Activated CD4-positive, alpha-beta T cell treated with anti-CD3 and anti-CD28 coated beads, Interleukin-2, amount 50 U/mL, for 4 hours (primary cell): Measurements from ENCODE around the gene GRIK4.

ENCODE experiments used
- DNase-seq, 2 experiments: peaks; one replicate each; pipeline ENCODE4 v3.0.0-alpha.2; 2020

GRIK4 gene

DNA sequence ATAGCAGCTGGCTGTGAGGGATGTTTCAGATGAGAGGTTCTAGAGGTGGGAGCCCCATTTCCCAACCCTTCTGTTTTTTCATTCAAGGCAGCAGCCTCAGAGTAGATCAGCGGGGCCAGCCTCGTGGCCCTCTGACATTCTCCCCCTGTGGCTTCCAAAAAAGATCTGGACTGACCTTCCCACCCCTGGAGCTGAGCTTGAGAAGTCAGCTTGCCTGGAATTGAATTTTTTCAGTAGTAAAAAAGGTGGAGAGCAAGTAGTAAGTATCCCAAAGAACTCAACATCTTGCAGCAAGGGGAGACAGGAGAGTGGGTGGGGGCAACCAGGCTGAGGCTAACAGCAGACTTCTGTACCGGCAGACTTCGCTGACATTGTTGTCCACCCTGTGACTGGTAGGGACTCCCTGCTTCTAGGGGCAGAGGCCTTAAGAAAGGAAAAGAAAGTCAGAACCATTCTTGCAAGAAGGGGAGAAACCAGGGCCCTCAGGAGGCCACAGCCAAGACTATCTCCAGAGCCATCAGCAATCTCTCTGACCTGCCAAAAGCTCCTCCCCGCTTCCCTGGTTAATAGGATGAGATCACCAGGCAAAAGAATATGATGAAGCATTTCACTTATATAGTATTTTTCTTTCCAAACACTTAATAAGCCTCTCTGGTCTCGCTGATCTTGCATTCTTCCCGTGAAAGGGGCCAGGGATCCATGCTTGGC lies 2.0 kb upstream of the GRIK4 start:
- no peak for DNase-seq

DNA sequence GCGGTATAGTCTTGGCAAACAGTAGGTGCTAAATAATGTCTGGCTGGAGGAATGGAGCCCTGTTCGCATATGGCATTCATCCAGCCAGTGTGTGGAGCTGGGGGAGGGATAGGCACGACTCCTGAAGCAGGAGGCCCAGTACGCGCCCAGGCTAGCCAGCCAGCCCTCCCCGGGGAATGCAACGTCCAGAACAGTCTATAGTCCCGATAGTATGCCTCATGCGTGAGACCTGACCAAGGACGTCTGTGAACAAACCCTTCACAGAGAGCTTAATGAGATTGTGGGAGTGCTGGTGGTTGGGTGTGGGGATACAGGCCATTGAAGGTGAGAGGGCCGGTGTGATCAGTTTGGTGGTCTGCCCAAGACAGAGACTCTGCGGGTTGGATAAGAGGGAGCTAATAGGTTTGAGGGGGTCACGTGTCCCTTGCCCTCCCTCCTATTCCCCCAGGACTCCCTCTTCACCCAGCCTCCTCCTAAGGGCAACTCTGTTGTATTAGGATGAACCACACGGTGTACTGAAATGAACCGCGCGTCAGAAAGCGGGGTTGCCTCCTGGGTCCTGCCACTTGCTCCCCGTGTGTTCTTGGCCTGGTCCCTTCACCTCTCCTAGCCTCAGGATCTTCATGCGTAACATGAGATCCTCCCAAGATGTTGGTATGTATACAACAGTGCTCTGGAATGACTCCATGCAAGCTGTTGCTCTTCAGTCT lies 987 bp upstream of the GRIK4 start:
- DNase-seq, result no peak

DNA sequence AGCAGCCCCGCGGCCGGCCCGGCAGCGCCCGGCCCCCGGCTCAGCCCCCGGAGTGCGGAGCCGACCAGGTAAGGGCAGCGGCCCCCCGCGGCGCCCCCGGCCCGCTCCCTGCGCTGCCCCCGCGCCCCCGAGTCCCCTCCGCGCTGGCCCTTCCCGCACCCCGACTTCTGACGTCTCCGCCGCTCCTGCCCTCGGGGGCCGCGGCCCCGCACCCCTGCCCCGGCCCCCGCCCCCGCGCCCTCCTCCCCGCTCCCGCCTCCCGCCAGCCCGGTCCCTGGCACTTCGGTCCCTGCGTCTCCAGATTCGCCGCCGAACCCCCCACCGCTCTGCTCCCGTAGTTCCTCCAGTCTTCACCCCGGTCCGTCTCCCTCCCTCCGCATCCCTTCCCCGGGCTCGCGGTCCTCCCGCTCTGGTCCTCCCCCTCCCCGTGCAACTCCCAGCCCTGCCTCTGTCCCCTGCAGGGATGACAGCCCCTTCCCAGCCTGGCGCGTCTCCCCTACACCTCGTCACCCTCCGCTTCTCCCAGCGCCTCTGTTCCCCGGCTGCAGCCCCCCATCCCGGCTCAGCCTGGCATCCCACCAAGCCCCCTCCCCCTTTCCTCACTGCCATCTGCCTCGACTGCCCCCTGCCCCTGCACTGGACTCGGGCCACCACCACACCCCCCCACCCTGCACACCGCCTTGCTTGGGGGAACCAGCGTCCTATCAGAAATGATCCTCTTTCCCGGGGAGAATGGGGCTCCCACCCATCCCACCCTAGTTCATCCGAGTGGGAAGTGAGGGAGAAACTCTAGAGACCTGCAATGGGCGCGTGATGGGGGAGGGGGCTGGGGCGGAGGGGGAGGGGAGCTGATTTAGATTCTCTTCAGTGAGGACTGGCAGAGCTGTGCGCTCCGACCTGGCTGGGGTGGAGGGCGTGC lies 531 bp downstream of the GRIK4 start:
- DNase-seq, result no peak

DNA sequence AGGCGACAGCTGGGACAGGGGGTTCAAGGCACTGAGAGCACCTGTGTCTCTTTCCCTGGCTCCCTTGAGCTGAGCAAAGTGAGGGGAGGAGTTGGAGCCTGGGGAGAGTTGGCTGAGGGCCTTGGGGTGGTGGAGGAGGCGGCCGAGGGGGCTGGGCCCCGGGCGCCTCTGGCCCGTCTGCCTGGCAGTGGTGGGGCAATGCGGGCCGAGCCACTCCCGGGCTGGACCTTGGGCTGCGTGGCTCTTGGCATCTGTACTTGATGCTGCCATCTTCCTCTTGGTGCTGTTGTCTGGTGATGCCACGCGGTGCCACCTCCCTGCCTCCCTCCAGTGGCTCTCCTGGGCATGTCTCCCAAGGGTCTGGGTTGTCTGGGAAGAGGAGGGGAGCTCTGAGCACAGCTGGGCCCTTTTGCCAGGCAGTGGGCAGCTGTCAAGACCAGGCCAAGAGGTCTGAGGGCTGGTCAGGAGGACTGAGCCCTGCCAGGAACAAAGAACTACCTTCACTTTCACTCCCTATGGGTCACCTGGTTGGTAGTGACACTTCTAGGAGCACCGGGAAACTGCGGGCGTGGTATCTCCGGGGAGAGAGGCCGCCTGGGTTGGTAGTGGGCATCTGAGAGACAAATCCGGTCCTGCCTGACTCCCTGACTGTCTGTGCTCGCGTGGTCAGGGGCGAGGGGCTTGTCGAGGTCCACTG lies 1.3 kb downstream of the GRIK4 start:
- DNase-seq, result no peak

DNA sequence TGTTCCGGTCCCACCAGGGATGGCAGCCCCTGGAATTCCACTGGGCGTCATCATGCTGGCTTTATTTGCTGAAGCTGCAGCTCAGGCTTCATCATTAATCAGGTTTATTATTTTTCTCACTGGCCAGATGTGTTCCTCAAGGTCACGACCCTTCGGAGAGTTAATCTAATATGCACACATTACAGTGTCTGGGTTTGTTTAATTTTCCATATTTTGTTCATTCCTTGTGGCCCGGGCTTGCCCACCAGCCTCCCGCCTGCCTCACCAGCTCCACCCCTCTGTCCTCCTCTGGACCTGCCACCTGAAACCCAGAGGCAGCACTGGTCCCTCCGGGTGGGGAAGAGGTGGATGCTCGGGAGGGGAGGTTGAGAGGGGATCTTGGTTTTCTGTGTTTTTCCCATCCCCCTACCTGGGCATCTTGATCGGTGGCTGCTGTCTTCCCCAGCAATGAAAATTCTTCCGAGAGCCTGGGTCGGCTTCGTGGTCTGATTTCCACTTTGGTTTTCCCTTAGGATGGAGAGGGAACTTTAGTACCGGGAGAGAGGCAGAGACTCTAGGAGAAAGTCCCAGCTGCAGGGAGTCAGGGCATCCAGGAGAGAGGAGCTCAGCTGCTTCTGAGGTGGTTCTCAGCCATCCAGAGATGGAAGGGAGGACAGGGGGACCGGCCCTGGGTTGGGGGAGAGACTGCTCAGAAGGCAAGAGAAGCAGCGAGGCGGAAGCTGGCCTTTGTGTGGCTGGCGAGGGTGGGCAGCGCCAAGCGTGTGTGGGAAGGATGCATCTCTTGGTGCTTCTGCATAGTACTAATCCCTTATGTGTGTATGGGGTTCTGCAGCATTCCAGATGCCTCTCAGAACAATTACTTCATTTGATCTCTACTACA lies 2.1 kb downstream of the GRIK4 start:
- no peak for DNase-seq

DNA sequence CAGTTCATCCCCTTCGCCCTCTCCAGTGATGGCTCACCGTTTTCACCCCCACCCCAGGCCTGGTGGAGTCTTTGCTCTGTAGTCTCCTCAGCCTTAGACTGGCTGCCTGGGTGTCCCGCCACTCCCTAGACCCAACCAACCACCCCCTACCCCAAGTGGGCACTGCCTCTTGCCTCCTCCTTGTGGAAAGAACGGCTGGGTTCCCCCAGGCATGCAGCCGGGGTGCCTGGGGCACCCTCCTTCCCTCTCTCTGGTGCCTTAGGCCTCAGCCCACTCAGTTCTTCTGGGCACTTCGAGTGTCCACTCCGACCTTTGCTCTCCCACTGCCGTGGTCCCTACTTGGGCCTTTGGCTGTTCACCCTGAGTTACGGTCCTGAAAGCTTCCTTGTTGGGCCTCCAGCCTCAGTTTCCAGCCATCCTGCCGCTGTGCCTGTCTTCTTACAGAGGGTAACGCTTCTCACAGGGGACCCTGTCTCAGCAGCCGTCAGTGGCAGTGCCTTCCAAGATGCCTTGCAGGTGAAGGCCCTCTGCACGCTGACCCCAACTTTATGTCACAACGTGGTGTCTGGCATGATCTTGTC lies 3.1 kb downstream of the GRIK4 start:
- no peak for DNase-seq

DNA sequence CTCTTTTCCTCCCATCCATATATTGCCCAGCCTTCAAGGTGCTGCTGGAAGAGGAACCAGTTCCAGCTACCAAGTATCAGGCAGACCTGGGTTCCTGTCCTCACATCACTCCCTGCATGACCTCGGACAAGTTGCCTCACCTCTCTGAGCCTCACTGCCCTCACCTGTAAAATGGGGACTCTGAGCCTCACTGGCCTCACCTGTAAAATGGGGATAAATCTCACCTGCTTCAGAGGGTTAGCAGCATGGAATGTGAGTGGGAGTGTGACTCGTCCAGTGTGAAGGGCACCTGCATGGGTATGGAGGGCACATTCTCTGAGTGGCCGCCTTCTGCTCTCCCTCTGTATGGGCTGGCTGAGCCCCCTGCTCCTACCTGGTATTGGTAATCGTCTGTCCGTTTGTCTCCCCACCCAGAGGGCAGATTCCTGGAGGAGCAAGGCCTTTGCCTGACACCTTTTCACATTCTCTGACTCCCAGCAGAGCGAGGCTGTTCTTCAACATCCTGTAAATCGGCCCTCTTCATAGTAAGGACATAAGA lies 3.7 kb downstream of the GRIK4 start:
- no peak for DNase-seq

DNA sequence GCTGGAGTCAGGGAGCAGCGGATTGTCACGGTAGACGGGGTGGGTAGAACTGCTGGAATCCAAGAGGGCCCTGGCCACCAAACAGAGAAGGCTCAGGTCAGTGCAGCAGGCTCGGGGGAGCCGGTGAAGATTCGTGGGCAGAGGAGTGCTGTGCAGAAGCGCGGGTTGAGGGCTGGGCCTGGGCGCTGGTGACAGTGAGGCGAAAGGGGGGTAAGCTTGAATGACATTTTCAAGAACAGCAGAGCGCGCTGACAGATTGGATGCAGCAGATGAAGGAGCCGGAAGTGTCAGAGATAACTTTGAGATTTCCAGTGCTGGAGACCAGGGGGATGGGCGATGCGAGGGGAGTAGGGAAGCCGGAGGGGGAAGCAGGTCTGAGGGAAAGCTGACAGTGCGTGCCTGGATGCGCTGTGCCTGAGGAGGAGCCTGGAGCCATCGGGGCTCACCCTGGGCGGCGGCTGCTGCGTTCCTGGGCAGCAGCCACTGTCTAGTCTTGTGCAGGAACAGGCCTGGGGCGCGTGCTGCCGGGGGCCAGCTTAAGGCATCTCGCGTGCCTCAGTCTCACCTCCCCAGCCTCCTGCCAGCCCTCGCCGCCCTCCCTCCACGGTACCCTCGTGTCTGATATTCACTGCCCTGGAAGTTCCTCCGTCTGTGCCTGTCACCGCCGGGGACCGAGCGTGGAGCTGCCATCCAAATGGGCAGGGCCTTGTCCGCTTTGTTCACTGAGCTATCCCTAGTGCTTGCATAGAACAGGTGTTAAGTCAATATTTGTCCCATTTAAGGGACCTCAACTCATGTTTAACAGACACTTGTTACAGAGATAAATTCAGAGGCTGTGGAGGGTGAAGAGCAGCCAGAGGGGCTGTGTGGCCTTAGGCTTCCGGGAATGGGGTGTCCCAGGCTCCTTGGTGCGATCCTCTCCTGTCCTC lies 5.2 kb downstream of the GRIK4 start:
- DNase-seq, result no peak

DNA sequence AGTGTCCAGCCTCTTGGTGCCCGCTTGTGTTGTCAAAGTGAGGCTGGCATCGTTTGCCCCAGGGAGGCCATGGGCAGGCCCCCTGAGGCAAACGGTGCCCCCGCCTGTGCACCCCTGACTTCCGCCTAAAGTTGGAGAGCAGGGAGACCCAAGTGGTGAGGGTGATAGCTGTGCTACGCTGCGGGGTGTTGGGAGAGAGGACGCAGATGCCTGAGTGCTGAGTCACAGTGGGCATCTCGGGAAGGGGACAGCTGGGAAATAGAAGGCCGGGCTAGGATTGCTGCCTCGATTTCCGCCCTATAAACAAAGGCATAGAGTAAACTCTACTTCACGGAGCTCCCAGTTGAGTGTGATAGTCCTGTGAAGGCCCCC lies 5.8 kb downstream of the GRIK4 start:
- DNase-seq, result no peak

DNA sequence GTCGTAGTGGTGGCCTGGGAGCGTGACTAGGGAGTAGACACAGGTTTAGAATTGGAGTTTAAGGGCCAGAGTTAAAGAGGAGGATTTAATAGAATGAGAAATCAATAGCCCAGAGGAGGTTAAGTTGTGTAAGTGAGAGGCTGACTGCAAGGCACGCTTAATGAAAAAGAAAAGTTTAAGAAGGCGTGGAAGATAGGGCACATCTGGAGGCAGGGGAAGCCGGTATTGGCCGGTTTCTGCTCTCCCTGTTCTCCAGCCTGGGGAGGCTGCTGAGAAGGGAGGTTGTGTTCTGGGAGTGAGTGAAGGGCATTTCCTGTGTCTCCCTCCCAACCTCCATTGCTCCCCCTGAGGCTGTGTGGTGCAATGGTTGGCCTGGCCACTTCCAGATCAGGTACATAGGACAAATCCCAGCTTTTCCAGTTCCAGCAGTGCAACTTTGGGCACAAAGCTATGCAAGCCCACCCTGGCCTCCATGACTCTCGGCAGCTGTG lies 6.3 kb downstream of the GRIK4 start:
- no peak for DNase-seq

DNA sequence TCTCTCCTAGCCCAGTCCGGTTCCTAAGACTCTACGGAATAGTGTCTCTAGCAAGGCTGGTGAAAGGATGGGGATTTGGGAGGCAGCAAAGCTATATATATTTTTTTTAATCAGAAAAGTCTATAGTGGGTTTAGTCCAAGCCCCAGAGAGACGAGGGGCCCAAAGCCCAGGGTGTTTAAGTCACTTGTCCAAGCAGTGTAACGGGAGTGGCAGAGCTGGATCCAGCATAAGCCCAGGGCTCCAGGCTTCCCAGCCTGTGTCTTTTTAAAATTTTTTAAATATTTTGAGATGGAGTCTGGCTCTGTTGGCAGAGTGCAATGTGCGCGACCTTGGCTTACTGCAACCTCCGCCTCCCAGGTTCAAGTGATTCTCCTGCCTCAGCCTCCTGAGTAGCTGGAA lies 6.8 kb downstream of the GRIK4 start:
- DNase-seq, result no peak

DNA sequence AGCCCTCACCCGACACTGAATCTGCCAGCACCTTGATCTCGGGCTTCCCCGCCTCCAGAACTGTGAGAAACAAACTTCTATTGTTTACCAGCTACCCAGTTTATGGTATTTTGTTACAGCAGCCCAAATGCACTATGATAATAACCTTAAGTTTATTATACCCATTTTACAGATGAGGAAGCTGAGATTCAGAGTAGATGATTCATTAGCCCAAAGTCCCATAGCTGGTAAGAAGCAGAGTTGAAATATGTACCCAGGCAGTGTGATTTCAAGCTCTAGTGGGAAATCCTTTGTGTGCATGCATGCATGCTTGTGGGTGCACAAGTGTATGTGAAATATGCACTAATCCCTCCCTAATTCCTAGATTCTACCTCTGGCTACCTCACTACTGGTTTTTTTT lies 7.9 kb downstream of the GRIK4 start:
- no peak for DNase-seq

DNA sequence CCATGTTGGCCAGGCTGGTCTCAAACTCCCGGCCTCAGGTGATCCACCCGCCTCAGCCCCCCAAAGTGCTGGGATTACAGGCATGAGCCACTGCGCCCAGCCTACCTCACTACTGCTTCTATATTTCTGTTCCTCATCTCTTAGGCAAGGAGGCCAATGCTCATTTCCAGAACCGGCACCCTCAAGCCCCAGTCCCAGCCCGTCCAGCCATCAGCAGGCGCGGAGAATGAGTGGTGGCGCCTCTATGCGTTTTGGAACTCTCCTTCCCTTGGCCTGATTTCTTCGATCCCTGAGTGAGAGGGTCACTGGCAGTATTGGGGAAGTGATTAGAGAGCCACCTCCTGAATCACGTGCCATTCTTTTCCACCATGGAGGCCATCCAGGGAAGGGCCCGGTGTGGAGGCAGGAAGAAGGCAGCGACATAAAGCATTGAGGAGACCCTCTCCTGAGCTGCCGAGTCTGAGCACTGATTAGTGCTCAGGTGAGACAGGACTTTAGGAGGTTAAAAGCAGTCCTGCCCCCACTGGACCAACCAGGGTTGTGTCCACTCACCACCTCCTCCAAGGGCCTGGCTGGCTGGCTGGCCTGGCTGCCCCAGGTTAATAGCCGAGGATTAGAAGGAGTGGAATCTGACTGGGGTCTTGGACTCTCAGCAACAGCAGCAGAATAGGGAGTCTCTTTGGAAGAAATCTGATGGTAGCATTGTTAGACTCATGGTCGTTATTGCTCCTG lies 8.7 kb downstream of the GRIK4 start:
- no peak for DNase-seq

DNA sequence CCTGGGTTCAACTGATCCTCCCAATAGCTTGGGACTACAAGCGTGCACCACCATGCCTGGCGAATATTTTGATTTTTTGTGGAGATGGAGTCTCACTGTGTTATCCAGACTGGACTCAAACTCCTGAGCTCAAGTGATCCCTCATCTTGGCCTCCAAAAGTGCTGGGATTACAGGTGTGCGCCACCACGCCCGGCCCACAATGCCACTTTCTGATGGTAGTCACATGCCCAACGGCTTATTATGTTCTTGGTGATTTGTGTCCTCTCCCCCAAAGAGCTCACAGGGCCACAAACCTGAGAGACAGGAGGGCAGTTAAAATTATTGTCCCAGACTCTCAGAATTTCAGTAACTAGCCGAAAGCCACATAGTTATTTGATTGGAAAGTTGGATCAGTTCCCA lies 9.6 kb downstream of the GRIK4 start:
- no peak for DNase-seq

DNA sequence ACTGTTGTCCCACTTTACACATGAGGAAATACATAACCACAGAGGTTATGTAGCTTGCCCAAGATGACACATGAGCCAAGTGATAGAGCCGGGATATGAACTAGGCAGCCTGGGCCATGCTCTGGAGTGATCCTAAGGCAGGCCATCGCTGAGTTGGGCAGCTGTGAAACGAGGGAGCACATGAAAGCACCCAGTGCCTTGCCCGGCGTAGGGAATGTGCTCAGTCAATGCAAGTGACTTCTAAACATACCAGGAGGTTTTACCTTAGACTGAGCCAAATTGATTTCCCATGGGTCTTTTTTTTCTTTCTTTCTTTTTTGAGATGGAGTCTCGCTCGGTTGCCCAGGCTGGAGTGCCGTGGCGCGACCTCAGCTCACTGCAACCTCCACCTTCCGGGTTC lies 10.5 kb downstream of the GRIK4 start:
- no peak for DNase-seq

DNA sequence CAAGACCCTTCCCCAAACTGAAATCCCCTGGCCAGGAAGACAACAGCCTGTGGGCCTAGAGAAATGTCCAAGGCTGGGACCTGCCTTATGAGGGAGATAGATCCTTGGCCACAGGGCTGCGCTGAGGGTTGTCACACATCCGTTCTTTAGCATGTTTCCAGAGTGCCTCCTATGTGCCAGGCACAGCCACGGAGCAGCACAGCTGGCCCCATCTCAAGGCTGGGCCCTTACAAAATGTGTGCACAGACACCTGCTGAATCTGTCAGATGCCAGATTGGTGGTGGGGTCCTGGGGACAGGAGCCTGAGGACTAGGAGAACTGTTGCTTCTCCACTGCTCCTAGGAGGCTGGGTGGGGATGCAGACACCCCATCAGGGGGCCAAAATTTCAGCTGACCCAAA lies 11.2 kb downstream of the GRIK4 start:
- no peak for DNase-seq

DNA sequence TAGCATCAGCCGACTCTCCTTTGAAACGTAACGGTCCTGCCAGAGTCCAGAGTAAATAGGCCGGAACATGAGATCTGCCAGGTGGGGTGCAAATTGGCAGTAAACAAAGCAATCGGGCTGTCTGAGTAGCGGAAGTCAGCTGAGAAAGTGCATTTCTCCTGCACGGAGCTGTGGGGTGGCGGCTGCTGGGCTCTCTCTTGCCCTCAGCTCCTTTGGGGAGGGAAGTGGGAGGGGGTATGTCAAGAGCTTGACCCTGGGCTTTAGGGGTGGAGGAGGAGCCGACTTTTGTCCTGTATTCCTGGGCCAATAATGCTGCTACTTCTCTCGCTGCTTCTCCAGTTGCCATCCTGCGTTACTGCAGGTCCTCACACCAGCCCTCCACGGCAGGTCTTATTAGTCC lies 11.6 kb downstream of the GRIK4 start:
- no peak for DNase-seq

DNA sequence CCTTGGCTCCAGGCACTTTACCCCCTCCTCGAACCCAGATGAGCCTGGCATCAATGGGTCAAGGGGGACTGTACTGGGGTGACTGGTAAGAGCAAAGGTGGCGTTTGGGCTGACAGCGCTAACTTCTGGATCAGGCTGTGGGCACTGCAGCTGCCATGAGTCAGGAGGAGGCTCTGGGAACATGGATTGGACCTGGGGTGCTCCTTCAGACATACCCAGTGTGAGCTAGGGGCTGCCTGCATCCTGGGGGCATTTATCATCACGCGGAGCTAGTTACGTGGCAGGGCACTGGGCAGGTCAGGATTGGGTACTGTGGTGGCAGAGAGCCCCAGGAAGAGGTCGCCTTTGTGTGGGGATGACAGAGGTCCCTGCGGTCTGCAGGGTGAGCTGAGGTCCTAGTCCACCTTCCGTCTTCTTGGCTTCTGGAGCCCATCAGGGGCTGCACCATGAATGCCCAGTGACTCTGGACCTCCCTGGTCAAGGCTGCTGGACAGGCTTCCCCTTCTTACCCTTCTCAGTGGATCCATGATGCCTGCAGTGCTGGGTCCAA lies 13.1 kb downstream of the GRIK4 start:
- DNase-seq, result no peak
